ENCODE measurements around the gene RAI14.
"Not testable (repeated sequence)": the region's sequence is repeated elsewhere in the genome, so short reads cannot be mapped to it uniquely, and the experiment has no call there.

- TF ChIP-seq ZNF274 (IDR thresholded peaks at IDR 0.05; ENCODE audit: low read depth, low read length); YY1 (IDR thresholded peaks at IDR 0.05; ENCODE audit: insufficient read depth, insufficient read length); SUZ12 (IDR thresholded peaks at IDR 0.05; ENCODE audit: extremely low read depth, insufficient read depth, insufficient read length): not testable (repeated sequence)
These were observed 71.1 kb downstream of the RAI14 start for GRCh38 chr5:34727166-34727749.
